Parietal lobe (tissue), 1 donor: Measurements from ENCODE around the gene DDX31. TPM values are rescaled to one million over a fixed set of nuclear protein-coding genes. Genes with fewer than 3 reads are reported as not detected.

Experiments used
- total RNA-seq: library from RNA; depleted of rRNA; stranded (reverse); fragments of >200 nt; gene quantifications from one replicate; pipeline ENCODE4 v1.2.3, GENCODE V29; 2014

The DDX31 gene
- total RNA-seq, result 16.6 TPM

DNA sequence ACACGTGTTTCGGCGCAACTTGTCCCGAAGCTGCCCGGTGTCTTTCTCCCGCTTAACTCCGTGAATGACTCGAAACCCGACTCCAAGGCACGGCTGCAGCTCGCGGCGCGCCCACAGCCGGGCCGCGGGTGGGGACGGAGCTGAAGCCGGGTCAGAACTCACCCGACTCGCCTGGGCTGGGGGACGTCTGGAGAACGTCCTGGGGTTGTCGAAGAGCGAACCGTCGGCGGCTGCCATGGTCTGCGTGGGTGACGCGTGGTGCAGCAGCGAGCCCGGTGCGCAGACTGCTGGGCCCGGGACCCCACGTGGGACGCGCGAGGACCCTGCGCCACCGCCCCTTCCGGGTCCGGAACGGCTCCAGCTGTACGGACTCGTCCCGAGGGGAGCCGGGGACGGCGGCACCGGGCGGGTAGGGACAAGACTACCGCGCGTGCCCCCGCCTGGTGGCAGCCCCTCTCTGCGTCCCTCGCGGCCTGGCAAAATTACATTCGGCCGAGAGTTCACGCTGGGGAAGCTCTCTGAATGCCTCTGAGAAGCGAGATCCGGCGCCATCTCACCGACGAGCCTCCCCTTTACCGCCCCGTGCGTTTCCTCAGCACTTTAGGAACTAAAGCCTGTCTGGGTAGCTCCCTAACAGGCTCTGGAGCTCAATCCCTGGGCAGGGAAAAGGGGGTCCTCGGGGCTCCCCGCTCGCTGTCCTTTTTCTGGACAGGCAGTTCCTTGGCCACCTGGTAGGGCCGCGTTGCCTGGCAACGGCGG lies at the start of gene DDX31:
TSS of gene DDX31 (minus strand) at position 286 of the 759 bp plus-strand sequence. CDS start at position 237, 49 bp downstream.

DNA sequence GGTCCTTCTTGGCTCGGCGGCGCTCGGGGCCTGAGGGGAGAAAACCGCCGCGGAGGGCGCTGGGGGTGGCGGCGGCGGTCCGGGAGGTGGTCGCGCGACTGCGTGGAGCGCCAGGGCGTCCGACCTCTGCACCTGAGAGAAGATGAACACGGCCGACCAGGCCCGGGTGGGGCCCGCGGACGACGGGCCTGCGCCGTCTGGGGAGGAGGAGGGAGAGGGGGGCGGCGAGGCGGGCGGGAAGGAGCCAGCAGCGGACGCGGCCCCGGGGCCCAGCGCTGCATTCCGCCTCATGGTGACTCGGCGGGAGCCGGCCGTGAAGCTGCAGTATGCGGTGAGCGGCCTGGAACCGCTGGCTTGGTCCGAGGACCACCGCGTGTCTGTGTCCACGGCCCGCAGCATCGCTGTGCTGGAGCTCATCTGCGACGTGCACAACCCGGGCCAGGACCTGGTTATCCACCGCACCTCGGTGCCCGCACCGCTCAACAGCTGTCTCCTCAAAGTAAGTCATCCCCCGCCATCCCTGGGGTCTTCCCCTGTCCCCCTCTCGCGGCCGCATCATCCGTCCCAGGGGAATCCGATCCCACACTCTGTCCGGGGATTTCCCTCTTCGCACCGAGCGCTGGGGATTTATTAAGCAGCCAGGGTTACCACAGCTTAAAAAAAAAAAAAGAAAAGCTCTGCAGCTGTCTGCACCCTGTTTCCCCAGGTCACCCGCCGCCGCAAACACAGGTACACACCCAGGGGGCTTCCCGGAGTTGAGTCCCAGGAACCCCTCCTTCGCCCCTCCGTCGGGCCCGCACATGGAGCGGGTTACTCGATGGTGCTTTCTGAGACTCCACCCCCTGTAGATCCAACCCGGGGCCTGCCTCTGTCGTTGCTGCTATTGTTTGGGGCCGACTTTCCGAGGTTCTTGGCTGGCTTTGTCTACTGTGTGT lies 941 bp upstream of the DDX31 start, which contains the start of gene GTF3C4:
TSS of gene GTF3C4 (plus strand) at position 8 of the 935 bp plus-strand sequence. CDS start at position 143, 135 bp downstream.

DNA sequence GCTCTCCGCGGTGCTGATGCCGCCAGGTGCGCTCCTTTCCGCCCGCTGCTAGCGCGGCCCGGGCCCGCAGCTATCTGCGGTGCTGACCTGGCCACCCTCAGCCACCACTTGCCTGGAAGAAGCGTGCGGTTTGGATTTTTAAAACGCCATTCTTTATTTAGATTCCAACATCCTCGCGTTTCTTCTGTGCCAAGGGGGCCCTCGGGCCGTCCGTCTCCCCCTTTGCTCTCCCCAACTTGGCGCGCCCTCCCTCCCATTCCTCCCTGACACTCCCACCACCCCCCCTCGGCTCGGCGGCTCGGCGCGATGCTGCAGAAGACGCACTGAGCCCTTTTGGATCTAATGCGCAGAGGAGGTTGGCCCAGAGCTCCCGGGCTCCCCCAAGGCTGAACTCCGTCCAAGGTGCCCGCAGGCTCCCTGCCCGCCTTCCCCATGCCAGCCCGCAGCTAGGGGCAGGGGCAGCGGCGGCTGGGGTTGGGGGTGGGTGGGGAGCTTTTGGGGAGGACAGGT lies 87.5 kb downstream of the DDX31 start, which contains the start of gene BARHL1:
TSS of gene BARHL1 (plus strand) at position 331 of the 510 bp plus-strand sequence. CDS start 192 bp downstream, outside the sequence.

Other genes with a start within 250 kb of the DDX31 start
- gene BARHL1, start 87.4 kb downstream of the DDX31 start, total RNA-seq, result not detected
- gene GTF3C4, start 481 bp upstream of the DDX31 start, total RNA-seq, result 25.7 TPM
- gene AK8, start 208.3 kb upstream of the DDX31 start, total RNA-seq, result 1.6 TPM
- gene SPACA9, start 208.9 kb upstream of the DDX31 start, total RNA-seq, result 2.8 TPM